Hepatocyte (in vitro differentiated cells): ENCODE results near the gene CA12. TPM values are rescaled to one million over a fixed set of nuclear protein-coding genes. Genes with fewer than 3 reads are reported as not detected.

ENCODE experiments used
- DNase-seq: peaks from one replicate; pipeline ENCODE4 v3.0.0-alpha.2; 2016; ENCODE audit warnings: low spot score
- H2AFZ ChIP-seq: fragments of 200-600 bp; sonication (generic); 2 replicates; pipeline ENCODE4 v1.6.0; 2016; ENCODE audit warnings: antibody characterized with exemption, mild to moderate bottlenecking
- H3K27ac ChIP-seq: fragments of 200-600 bp; sonication (generic); 2 replicates; pipeline ENCODE4 v1.5.1; 2016; ENCODE audit warnings: mild to moderate bottlenecking
- H3K27me3 ChIP-seq: fragments of 200-600 bp; sonication (generic); 2 replicates; pipeline ENCODE4 v1.6.1; 2016
- H3K36me3 ChIP-seq: fragments of 200-600 bp; sonication (generic); replicated peaks from 2 replicates; pipeline ENCODE4 v1.5.1; 2016; ENCODE audit warnings: low read depth; ENCODE audit not compliant: insufficient read depth
- H3K4me1 ChIP-seq: fragments of 200-600 bp; sonication (generic); 2 replicates; pipeline ENCODE4 v1.5.1; 2016; ENCODE audit warnings: mild to moderate bottlenecking, moderate library complexity; ENCODE audit not compliant: insufficient read depth
- H3K4me2 ChIP-seq: fragments of 200-600 bp; sonication (generic); 2 replicates; pipeline ENCODE4 v1.6.0; 2016
- H3K4me3 ChIP-seq: fragments of 200-600 bp; sonication (generic); 2 replicates; pipeline ENCODE4 v1.5.1; 2016; ENCODE audit warnings: mild to moderate bottlenecking
- H3K79me2 ChIP-seq: fragments of 200-600 bp; sonication (generic); 2 replicates; pipeline ENCODE4 v1.6.0; 2017; ENCODE audit warnings: mild to moderate bottlenecking
- H3K9me2 ChIP-seq: fragments of 200-600 bp; sonication (generic); replicated peaks from 2 replicates; pipeline ENCODE4 v1.6.0; 2017; ENCODE audit warnings: mild to moderate bottlenecking; ENCODE audit not compliant: insufficient read depth
- H3K9me3 ChIP-seq: fragments of 200-600 bp; sonication (generic); 2 replicates; pipeline ENCODE4 v1.5.1; 2016; ENCODE audit warnings: low read depth, mild to moderate bottlenecking
- H4K20me1 ChIP-seq: fragments of 200-600 bp; sonication (generic); 2 replicates; pipeline ENCODE4 v1.6.0; 2016; ENCODE audit warnings: mild to moderate bottlenecking; ENCODE audit not compliant: insufficient read depth, poor library complexity, severe bottlenecking
- EZH2 ChIP-seq: fragments of 200-600 bp; sonication (generic); IDR thresholded peaks from 2 replicates; pipeline ENCODE4 v1.6.1; 2016; ENCODE audit warnings: antibody characterized with exemption, mild to moderate bottlenecking, borderline replicate concordance
- EZH2phosphoT487 ChIP-seq: fragments of 200-600 bp; sonication (generic); IDR thresholded peaks from one replicate; pipeline ENCODE4 v1.6.1; 2018; ENCODE audit warnings: antibody characterized with exemption, mild to moderate bottlenecking, low read depth, moderate library complexity; ENCODE audit not compliant: unreplicated experiment, severe bottlenecking
- WGBS: methylation state at CpG from one replicate; pipeline ENCODE4 v1.1.6; 2016; ENCODE audit warnings: low lambda C conversion rate; ENCODE audit errors: missing lambda C conversion rate; 5-methylcytosine and 5-hydroxymethylcytosine counted together
- polyA plus RNA-seq: library from polyadenylated mRNA; unstranded; fragments of >200 nt; fragmentation: Nextera tagmentation; extraction: Ambion mirVana; gene quantifications from 2 replicates; pipeline ENCODE4 v1.2.1, GENCODE V29; 2016
- total RNA-seq: library from RNA; depleted of rRNA; stranded (reverse); fragments of >200 nt; gene quantifications from 2 replicates; pipeline ENCODE4 v1.2.3, GENCODE V29; 2014
- TF ChIP-seq, protein P1 (sequence below): fragments of 200-600 bp; sonication (generic); IDR thresholded peaks from 2 replicates; pipeline ENCODE4 v1.5.1; 2016; ENCODE audit warnings: antibody characterized with exemption, mild to moderate bottlenecking; ENCODE audit not compliant: poor library complexity

The CA12 gene
- total and polyA plus RNA-seq, 2 experiments from 2014 or later, result 13.8 to 16.6 TPM

GRCh38 chr15:63288342-63288741 is 93.3 kb downstream of the CA12 start:
- Histone ChIP-seq H3K4me3 (no peak overlapping the region), H3K9me3 (no peaks in the 10 kb centered on the region), H3K4me1 (no peaks in the 10 kb centered on the region), H3K27me3 (no peaks in the 10 kb centered on the region), H3K79me2 (no peaks in the 10 kb centered on the region), H3K4me2 (no peak overlapping the region), H3K27ac (no peak overlapping the region), H3K9me2 (no peaks in the 10 kb centered on the region), H2AFZ (no peak overlapping the region), H4K20me1 (no peaks in the 10 kb centered on the region), H3K36me3 (no peaks in the 10 kb centered on the region)
- TF ChIP-seq EZH2phosphoT487 (no peak), EZH2 (no peak)
- TF ChIP-seq, protein P1, sequence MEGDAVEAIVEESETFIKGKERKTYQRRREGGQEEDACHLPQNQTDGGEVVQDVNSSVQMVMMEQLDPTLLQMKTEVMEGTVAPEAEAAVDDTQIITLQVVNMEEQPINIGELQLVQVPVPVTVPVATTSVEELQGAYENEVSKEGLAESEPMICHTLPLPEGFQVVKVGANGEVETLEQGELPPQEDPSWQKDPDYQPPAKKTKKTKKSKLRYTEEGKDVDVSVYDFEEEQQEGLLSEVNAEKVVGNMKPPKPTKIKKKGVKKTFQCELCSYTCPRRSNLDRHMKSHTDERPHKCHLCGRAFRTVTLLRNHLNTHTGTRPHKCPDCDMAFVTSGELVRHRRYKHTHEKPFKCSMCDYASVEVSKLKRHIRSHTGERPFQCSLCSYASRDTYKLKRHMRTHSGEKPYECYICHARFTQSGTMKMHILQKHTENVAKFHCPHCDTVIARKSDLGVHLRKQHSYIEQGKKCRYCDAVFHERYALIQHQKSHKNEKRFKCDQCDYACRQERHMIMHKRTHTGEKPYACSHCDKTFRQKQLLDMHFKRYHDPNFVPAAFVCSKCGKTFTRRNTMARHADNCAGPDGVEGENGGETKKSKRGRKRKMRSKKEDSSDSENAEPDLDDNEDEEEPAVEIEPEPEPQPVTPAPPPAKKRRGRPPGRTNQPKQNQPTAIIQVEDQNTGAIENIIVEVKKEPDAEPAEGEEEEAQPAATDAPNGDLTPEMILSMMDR, result no peak
- DNase-seq, result no peak
- WGBS, result 90% methylated on average over 1 of the region's 1 CpG

DNA sequence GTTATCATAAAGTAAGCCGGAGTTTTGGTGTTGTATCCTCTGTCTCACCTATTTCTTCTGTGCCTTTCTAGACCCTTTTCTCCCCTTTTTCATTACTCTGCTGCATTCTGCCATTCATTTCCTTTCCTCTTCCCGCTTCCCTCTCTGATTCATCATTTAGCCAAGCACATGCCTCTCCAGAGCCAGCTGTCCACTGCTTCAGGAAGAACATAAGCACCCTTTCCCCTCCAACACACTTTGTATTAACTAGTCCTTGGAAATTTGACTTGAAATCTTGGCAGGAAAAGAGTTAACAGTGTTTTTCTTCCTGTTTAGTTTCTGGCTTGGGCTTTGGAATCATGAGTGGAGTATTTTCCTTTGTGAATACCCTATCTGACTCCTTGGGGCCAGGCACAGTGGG is 94.5 kb downstream of the CA12 start:
- Histone ChIP-seq H2AFZ (no peak overlapping the region), H3K27me3 (no peaks in the 10 kb centered on the region)
- 89% methylated on average over 2 of the region's 2 CpGs for WGBS

DNA sequence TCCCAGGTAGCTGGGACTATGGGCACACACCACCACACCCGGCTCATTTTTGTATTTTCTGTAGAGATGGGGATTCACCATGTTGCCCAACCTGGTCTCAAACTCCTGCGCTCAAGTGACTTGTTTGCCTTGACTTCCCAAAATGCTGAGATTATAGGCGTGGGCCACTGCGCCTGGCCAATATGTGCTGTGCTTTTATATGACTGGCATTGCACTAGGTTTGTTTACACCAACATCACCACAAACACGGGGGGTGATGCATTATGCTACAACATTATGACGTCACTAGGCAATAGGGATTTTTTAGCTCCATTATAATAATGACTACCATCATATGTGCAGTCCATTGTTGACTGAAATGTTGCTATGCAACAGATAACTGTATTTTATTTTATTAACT is 97.3 kb downstream of the CA12 start:
- no peak for DNase-seq
- Histone ChIP-seq H4K20me1 (no peaks in the 10 kb centered on the region), H3K36me3 (no peaks in the 10 kb centered on the region), H3K79me2 (no peaks in the 10 kb centered on the region), H3K27ac (no peak overlapping the region), H3K9me3 (no peaks in the 10 kb centered on the region), H3K4me2 (no peak overlapping the region), H3K9me2 (no peaks in the 10 kb centered on the region), H3K4me3 (no peak overlapping the region), H3K4me1 (no peaks in the 10 kb centered on the region), H2AFZ (no peak overlapping the region), H3K27me3 (no peaks in the 10 kb centered on the region)
- 95% methylated on average over 5 of the region's 6 CpGs for WGBS
- TF ChIP-seq, protein P1, result no peak
- TF ChIP-seq EZH2phosphoT487 (no peak), EZH2 (no peak)

More for the DNA sequence above, 94.5 kb downstream of the CA12 start:
- TF ChIP-seq EZH2phosphoT487 (no peak), EZH2 (no peak)
- TF ChIP-seq, protein P1, result no peak
- no peak overlapping the region for H3K27ac ChIP-seq
- no peaks in the 10 kb centered on the region for H4K20me1 ChIP-seq
- H3K9me2 ChIP-seq, result no peaks in the 10 kb centered on the region
- no peak overlapping the region for H3K4me3 ChIP-seq
- no peaks in the 10 kb centered on the region for H3K9me3 ChIP-seq
- H3K36me3 ChIP-seq, result no peaks in the 10 kb centered on the region
- no peaks in the 10 kb centered on the region for H3K4me1 ChIP-seq
- no peak for DNase-seq
- H3K79me2 ChIP-seq, result no peaks in the 10 kb centered on the region
- H3K4me2 ChIP-seq, result no peak overlapping the region

- no peaks in the 10 kb centered on the region for H3K27me3 ChIP-seq
- no peaks in the 10 kb centered on the region for H3K9me2 ChIP-seq
- WGBS, result 93% methylated on average over 9 of the region's 9 CpGs
- H3K27ac ChIP-seq, result no peak overlapping the region
- H3K79me2 ChIP-seq, result no peaks in the 10 kb centered on the region
- H3K4me3 ChIP-seq, result no peak overlapping the region
- no peak for TF ChIP-seq EZH2phosphoT487
- no peak for TF ChIP-seq EZH2
- TF ChIP-seq, protein P1, result no peak
- no peaks in the 10 kb centered on the region for H4K20me1 ChIP-seq
- no peaks in the 10 kb centered on the region for H3K4me1 ChIP-seq
- H3K4me2 ChIP-seq, result no peak overlapping the region
- no peaks in the 10 kb centered on the region for H3K36me3 ChIP-seq
- no peak overlapping the region for H2AFZ ChIP-seq
- H3K9me3 ChIP-seq, result no peaks in the 10 kb centered on the region
- no peak for DNase-seq
Measured at GRCh38 chr15:63283126-63283525, 98.5 kb downstream of the CA12 start.
